BE2C (cell line): ENCODE data around the gene DIS3L2. TPM values are rescaled to one million over a fixed set of nuclear protein-coding genes. Genes with fewer than 3 reads are reported as not detected.

Source experiments
- DNase-seq: peaks from one replicate; pipeline ENCODE4 v3.0.0-alpha.2; 2020
- H3K27me3 ChIP-seq: fragments of 250-450 bp; sonication (Bioruptor Pico); 2 replicates; pipeline ENCODE4 v1.5.1; 2020; ENCODE audit warnings: mild to moderate bottlenecking
- H3K36me3 ChIP-seq: fragments of 250-450 bp; sonication (Bioruptor Pico); 2 replicates; pipeline ENCODE4 v1.5.1; 2020; ENCODE audit warnings: mild to moderate bottlenecking
- H3K4me1 ChIP-seq: fragments of 250-450 bp; sonication (Bioruptor Pico); 2 replicates; pipeline ENCODE4 v1.5.1; 2020
- H3K4me3 ChIP-seq: 2 replicates; pipeline ENCODE4 v1.5.1; 2011; ENCODE audit warnings: low read depth, low read length
- H3K9me3 ChIP-seq: fragments of 250-450 bp; sonication (Bioruptor Pico); 2 replicates; pipeline ENCODE4 v1.5.1; 2020
- polyA plus RNA-seq: library from polyadenylated mRNA; unstranded; fragments of >200 nt; gene quantifications from one replicate; pipeline ENCODE4 v1.2.1, GENCODE V29; 2012; ENCODE audit warnings: low read depth, missing spikeins; ENCODE audit not compliant: insufficient read length, insufficient read depth
- TF ChIP-seq, protein P1 (sequence below): IDR thresholded peaks from 2 replicates; pipeline ENCODE4 v1.5.1; 2012; ENCODE audit warnings: mild to moderate bottlenecking, low read depth, low read length

DIS3L2 gene, protein sequence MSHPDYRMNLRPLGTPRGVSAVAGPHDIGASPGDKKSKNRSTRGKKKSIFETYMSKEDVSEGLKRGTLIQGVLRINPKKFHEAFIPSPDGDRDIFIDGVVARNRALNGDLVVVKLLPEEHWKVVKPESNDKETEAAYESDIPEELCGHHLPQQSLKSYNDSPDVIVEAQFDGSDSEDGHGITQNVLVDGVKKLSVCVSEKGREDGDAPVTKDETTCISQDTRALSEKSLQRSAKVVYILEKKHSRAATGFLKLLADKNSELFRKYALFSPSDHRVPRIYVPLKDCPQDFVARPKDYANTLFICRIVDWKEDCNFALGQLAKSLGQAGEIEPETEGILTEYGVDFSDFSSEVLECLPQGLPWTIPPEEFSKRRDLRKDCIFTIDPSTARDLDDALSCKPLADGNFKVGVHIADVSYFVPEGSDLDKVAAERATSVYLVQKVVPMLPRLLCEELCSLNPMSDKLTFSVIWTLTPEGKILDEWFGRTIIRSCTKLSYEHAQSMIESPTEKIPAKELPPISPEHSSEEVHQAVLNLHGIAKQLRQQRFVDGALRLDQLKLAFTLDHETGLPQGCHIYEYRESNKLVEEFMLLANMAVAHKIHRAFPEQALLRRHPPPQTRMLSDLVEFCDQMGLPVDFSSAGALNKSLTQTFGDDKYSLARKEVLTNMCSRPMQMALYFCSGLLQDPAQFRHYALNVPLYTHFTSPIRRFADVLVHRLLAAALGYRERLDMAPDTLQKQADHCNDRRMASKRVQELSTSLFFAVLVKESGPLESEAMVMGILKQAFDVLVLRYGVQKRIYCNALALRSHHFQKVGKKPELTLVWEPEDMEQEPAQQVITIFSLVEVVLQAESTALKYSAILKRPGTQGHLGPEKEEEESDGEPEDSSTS
- 60.5 TPM for polyA plus RNA-seq

DNA sequence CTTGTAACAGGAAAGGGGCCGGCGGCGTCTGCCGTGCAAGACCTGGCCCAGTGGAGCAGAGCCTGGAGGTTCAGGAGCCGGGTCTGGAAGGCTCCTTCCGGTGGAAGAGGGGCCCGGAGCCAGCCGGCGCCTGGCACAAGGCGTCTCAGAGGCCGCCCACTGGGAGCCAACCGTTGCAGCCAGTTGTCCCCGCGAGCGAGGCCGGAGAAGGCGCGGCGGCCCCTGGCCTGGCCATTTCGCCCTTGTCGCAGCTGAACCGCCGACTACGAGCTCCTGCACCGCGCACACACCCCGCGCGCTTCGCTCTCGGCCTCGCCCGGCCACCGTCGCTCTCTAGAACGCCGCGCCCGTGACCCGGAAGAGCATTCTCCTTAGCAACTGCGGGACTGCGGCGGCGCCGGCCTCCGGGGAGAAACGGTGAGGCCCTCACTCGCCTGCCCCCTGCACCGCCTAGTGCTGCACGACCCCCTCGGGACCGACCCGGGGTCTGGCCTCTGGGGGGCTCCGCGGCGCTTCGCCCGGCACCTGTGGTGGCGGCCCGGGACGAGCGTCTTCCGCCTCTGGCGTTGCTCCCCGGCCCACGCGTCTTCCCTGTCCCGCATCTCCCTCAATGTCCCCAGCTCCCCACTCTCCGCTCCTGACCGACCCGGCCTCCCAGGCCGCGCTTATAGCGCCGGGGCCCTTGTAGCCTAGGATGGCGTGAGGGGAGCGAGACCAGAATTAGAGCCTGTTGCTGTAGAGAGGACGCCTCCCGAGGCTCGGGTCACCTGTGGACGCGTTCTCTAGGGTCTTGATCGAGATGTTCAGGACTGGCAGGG lies at the start of gene DIS3L2:
Gene DIS3L2, plus strand, starts transcription at position 365 of the 818 bp plus-strand sequence. CDS start 53,215 bp downstream, outside the sequence.
- TF ChIP-seq, protein P1, sequence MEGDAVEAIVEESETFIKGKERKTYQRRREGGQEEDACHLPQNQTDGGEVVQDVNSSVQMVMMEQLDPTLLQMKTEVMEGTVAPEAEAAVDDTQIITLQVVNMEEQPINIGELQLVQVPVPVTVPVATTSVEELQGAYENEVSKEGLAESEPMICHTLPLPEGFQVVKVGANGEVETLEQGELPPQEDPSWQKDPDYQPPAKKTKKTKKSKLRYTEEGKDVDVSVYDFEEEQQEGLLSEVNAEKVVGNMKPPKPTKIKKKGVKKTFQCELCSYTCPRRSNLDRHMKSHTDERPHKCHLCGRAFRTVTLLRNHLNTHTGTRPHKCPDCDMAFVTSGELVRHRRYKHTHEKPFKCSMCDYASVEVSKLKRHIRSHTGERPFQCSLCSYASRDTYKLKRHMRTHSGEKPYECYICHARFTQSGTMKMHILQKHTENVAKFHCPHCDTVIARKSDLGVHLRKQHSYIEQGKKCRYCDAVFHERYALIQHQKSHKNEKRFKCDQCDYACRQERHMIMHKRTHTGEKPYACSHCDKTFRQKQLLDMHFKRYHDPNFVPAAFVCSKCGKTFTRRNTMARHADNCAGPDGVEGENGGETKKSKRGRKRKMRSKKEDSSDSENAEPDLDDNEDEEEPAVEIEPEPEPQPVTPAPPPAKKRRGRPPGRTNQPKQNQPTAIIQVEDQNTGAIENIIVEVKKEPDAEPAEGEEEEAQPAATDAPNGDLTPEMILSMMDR: 0 out of 2 replicates have a peak, but pooled peaks have one; percentile 3
- H3K4me1 ChIP-seq: no peaks in the 10 kb centered on the region
- DNase-seq: peak; percentile 87
- H3K4me3 ChIP-seq: peak within 1 kb of the TSS; percentile 78
- H3K36me3 ChIP-seq: no peaks in the 10 kb centered on the region
- H3K9me3 ChIP-seq: no peaks in the 10 kb centered on the region
- H3K27me3 ChIP-seq: no peaks in the 10 kb centered on the region

DNA sequence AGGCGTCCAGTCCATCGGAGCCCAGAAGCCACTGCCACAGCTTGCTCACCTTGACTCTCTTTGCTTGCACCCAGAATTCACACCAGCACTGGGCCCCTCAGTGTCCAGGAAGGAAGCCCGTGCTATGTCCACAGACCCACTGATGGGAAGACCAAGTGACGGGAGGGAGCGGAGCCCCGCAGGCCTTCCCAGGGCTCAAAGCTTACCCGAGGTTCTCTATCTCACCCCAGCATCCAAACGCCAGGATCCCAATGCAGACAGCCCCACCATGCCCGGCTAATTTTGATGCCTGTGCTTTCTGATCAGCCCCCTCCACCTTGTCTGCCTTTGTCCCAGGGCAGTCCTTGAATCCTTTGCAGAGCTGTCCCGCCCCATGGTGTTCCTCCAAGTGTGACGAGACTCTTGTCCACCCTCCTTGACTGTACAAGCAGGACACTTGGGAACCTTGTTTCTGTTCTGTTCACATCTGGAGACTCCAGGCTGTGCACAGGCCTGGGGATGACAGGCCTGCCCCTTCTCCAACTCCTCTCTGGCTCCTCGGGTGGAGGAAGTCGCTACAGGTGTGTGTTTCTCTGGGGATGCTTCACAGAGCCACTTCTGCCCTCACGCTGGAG lies 47.3 kb upstream of the DIS3L2 start:
- Histone ChIP-seq H3K36me3 (no peaks in the 10 kb centered on the region), H3K4me3 (no peak overlapping the region), H3K4me1 (no peaks in the 10 kb centered on the region), H3K27me3 (no peaks in the 10 kb centered on the region), H3K9me3 (no peaks in the 10 kb centered on the region)
- no peak for DNase-seq
- TF ChIP-seq, protein P1: no peak

DNA sequence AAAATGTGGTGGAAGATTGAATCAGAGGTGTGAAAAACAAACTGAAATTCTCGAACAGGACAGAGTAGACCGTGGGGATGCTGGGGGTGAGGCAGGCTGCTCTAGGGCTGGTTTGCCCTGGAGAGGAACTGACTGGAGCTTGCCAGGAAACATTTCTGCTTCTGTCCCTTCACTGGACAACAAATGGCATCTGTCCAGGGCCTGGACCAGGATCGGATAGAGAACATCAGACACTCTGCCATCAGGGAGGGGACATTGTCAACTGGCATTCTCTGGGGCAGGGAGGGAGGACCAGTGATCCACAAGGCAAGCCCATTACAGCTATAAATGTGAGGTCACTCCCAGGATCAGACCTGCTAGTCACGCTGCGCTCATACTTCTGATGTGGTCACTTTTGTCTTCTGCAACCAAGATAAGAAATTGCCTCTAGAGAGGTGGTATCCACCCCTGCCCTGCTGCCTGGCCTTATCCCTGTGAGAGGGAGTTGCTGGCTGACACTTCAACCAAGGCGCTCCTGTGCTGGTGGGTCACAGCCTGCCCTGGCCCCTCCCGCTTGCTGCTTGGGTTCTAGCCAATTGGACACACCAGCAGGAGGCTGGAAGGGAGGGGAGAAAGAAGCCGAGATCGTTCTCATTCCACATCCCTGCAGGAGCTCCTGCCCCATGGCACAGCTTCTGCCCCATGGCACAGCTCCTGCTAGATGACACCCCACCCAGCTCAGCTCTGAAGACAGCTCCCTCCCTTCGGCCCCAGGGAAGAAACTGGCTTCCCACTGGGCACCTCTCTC lies 44.0 kb upstream of the DIS3L2 start:
- no peak overlapping the region for H3K4me3 ChIP-seq
- no peaks in the 10 kb centered on the region for H3K4me1 ChIP-seq
- H3K9me3 ChIP-seq: no peaks in the 10 kb centered on the region
- no peaks in the 10 kb centered on the region for H3K27me3 ChIP-seq
- peak; percentile 39 for DNase-seq
- H3K36me3 ChIP-seq: no peaks in the 10 kb centered on the region
- TF ChIP-seq, protein P1: no peak

DNA sequence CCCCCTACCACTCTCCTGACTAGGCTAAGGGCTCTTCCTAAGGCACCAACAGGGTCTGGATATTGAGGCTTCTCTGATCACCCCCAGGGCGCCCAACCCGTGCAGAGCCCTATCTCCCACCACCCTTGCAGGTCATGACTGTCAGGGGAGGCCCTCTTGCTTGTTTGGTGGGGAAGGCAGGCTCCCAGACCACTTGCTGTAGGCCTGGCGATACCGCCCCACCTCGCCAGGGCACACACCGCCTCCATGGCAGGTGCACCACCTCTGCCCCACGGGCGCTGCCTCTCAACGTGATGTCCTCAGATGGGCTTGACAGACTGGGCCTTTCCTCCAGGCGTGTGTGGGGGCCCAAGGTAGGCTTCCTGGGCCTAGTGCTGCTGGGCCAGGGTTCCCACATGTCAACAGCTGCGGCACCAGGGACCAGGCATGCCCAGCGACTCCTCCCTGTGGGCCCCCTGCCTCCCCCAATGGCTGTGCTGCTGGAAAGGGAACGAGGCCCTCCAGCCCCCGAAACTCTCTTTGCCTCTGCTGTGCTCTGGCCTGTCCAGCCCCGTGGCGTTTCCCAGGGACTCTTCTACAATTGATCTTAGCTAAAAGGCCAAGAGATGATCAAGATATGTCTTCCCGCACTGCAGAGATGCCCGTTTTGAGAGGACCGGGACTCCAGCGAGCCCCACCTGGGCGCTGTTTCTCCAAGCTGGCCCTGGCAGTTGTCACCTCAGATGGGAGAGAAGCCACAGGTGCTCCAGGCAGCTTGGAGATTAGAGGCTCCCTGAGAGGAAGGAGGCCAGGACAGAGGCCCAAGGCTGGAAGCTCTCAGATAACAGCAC lies 42.8 kb upstream of the DIS3L2 start:
- H3K9me3 ChIP-seq: no peaks in the 10 kb centered on the region
- TF ChIP-seq, protein P1: no peak
- DNase-seq: no peak
- no peaks in the 10 kb centered on the region for H3K36me3 ChIP-seq
- H3K4me3 ChIP-seq: no peak overlapping the region
- H3K4me1 ChIP-seq: no peaks in the 10 kb centered on the region
- no peaks in the 10 kb centered on the region for H3K27me3 ChIP-seq
